Heart right ventricle (tissue), 16 donors: ENCODE data around the gene KNDC1. TPM values are rescaled to one million over a fixed set of nuclear protein-coding genes. Genes with fewer than 3 reads are reported as not detected.

ENCODE experiments used
- ATAC-seq, 8 donors: fragments of 200-7000 bp; cut with Tn5 transposase; one replicate each; pipeline ENCODE4 v1.9.1; 2020; ENCODE audit warnings: mild to moderate bottlenecking in 8 of 8, moderate library complexity in 8 of 8, moderate number of reproducible peaks in 1 of 8
- DNase-seq, 2 donors: peaks; one replicate each; pipeline ENCODE4 v3.0.0-alpha.2; 2020
- H3K27ac ChIP-seq, 10 donors: fragments of 200-600 bp; sonication (generic) in 2 of 10; one replicate each; pipeline versions ENCODE4 v1.5.0 to v1.8.0; 2020 to 2022; ENCODE audit warnings: mild to moderate bottlenecking in 3 of 10
- H3K27me3 ChIP-seq, 7 donors: fragments of 200-600 bp; one replicate each; pipeline ENCODE4 v1.8.0; 2021 to 2022; ENCODE audit warnings: mild to moderate bottlenecking in 2 of 7
- H3K36me3 ChIP-seq, 9 donors: fragments of 200-600 bp; sonication (generic) in 1 of 9; one replicate each; pipeline versions ENCODE4 v1.5.0 to v1.8.0; 2020 to 2022; ENCODE audit warnings: mild to moderate bottlenecking in 2 of 9
- H3K4me1 ChIP-seq, 9 donors: fragments of 200-600 bp; sonication (generic) in 1 of 9; one replicate each; pipeline versions ENCODE4 v1.5.0 to v1.8.0; 2020 to 2022; ENCODE audit warnings: mild to moderate bottlenecking in 4 of 9
- H3K4me3 ChIP-seq, 10 donors: fragments of 200-600 bp; sonication (generic) in 2 of 10; one replicate each; pipeline versions ENCODE4 v1.5.0 to v1.8.0; 2020 to 2022; ENCODE audit warnings: mild to moderate bottlenecking in 7 of 10, moderate library complexity in 2 of 10
- H3K9me3 ChIP-seq, 11 donors: fragments of 200-600 bp in 10 of 11; sonication (generic) in 2 of 11; one replicate each; pipeline versions ENCODE4 v1.5.0 to v1.8.0; 2013 to 2022; ENCODE audit warnings: mild to moderate bottlenecking in 2 of 11, control low read depth in 1 of 11, moderate library complexity in 1 of 11
- CTCF ChIP-seq, 9 donors: fragments of 200-600 bp; sonication (generic) in 2 of 9; IDR thresholded peaks; one replicate each; pipeline versions ENCODE4 v1.5.0 to v1.8.0; 2021 to 2022; ENCODE audit warnings: antibody characterized with exemption in 9 of 9, mild to moderate bottlenecking in 5 of 9, moderate library complexity in 1 of 9
- WGBS, 2 donors: extraction: QIAGEN DNeasy Blood & Tissue Kit; methylation state at CpG; one replicate each; pipeline ENCODE4 v1.1.7; 2013; ENCODE audit warnings: inconsistent platforms in 1 of 2; 5-methylcytosine and 5-hydroxymethylcytosine counted together
- intact Hi-C, 10 donors: fragments of 100-400 bp; cut with DNase I; formaldehyde crosslinking; loops; one replicate each; pipeline versions ENCODE4 v1.11.1 to v1.14.2; 2022
- polyA plus RNA-seq, 2 donors: library from polyadenylated mRNA; stranded (reverse); fragments of 200-250 nt; gene quantifications; one replicate each; pipeline ENCODE4 v1.2.3, GENCODE V29; 2013
- total RNA-seq, 10 donors: library from RNA; stranded (reverse); fragmentation: NEBNext Ultra II Directional in 3 of 10; extraction: Animal tissue kit (Norgen Biotek cat#: 25700) in 3 of 10; gene quantifications; one replicate each; pipeline versions ENCODE4 v1.2.1 to v1.2.4, GENCODE V29; 2021 to 2023
- donor health status: Arrhythmogenic right ventricular cardiomyopathy.
- donor health status: ischemic (EF 13 %, LVEDD 7.1; RV severe dilation, severe dysfunction).
- donor health status: healthy with polysubstance abuse.
- donor health status: DM: no; HTN: yes; CAD: no.
- donor health status: DM: no; HTN: no; CAD: no.
- donor health status: ischemic (EF 25% LVEDD 6.9; RV normal size, moderate dysfunction).
- donor health status: ischemic (EF 25% LVEDD 5.7; RV mildly dilated, moderate dysfunction).
- donor health status: healthy.
- donor health status: DM: yes; HTN: yes; CAD: no.
- donor health status: Ischemic cardiomyopathy.
- donor health status: ischemic (EF 35%, LVEDD 5.7; RV mildly dilated, moderate dysfunction).
- donor health status: nonischemic (EF 11% LVEDD 7.7; RV severe dilation, severe dysfunction).
- donor health status: DM: yes; HTN: yes; CAD: no.
- donor health status: PGD.
- donor health status: ischemic (EF 29% LVEDD 5.4; RV normal size, mild dysfunction).
- donor health status: nonischemic (EF 23%, LVEDD 6.1; RV moderate dilation, normal function).

The KNDC1 gene
- total and polyA plus RNA-seq, 12 donors: 0.04 to 0.88 (median 0.14) TPM; not detected in 3

- H3K27me3 ChIP-seq: peaks cover 0 to 13% (median 0%) of the 10 kb centered on the region in 7 donors
- H3K9me3 ChIP-seq: peaks cover 0 to 19% (median 8%) of the 10 kb centered on the region in 11 donors
- H3K36me3 ChIP-seq: no peaks in the 10 kb centered on the region
- intact Hi-C loops: no loop called here
- H3K4me3 ChIP-seq: no peak overlapping the region
- no peak for DNase-seq
- H3K4me1 ChIP-seq: peaks cover 0 to 6% (median 0%) of the 10 kb centered on the region in 9 donors
- TF ChIP-seq CTCF (IDR thresholded peaks at IDR 0.05): no peak
- WGBS, 2 donors: 58 to 65% methylated on average over 17 of the region's 17 CpGs
- ATAC-seq: no peak
- no peak overlapping the region for H3K27ac ChIP-seq
Measured at GRCh38 chr10:133115976-133116375, 44.0 kb upstream of the KNDC1 start.

- intact Hi-C loops: no loop called here
Measured at GRCh38 chr10:133116455-133116854, 43.6 kb upstream of the KNDC1 start.

GRCh38 chr10:133117036-133117687 is 42.9 kb upstream of the KNDC1 start:
- peaks cover 0 to 6% (median 0%) of the 10 kb centered on the region in 9 donors for H3K4me1 ChIP-seq
- peak overlapping the region in 7 of 10 donors; percentile 41 to 79 (median 49) for H3K27ac ChIP-seq
- intact Hi-C loops: no loop called here
- H3K36me3 ChIP-seq: no peaks in the 10 kb centered on the region
- no peak for DNase-seq
- peaks cover 0 to 19% (median 8%) of the 10 kb centered on the region in 11 donors for H3K9me3 ChIP-seq
- WGBS, 2 donors: 85 to 95% methylated on average over 21 of the region's 21 CpGs
- ATAC-seq: peak in 1 of 8 donors; percentile 14
- H3K4me3 ChIP-seq: no peak overlapping the region
- peaks cover 0 to 13% (median 0%) of the 10 kb centered on the region in 7 donors for H3K27me3 ChIP-seq
- TF ChIP-seq CTCF (IDR thresholded peaks at IDR 0.05): no peak

More at GRCh38 chr10:133116455-133116854, 43.6 kb upstream of the KNDC1 start:
- Histone ChIP-seq H3K27me3 (peaks cover 0 to 13% (median 0%) of the 10 kb centered on the region in 7 donors), H3K27ac (no peak overlapping the region), H3K36me3 (no peaks in the 10 kb centered on the region), H3K4me1 (peaks cover 0 to 6% (median 0%) of the 10 kb centered on the region in 9 donors), H3K4me3 (no peak overlapping the region), H3K9me3 (peaks cover 0 to 19% (median 8%) of the 10 kb centered on the region in 11 donors)
- no peak for TF ChIP-seq CTCF (IDR thresholded peaks at IDR 0.05)
- no peak for ATAC-seq
- no peak for DNase-seq
- 71 to 78% methylated on average over 13 to 14 of the region's 14 CpGs for WGBS, 2 donors

GRCh38 chr10:133117688-133118071 is 42.3 kb upstream of the KNDC1 start:
- Histone ChIP-seq H3K4me3 (no peak overlapping the region), H3K4me1 (peaks cover 0 to 6% (median 0%) of the 10 kb centered on the region in 9 donors), H3K9me3 (peaks cover 0 to 19% (median 8%) of the 10 kb centered on the region in 11 donors), H3K36me3 (no peaks in the 10 kb centered on the region), H3K27ac (peak overlapping the region in 5 of 10 donors; percentile 41 to 79 (median 78)), H3K27me3 (peaks cover 0 to 13% (median 0%) of the 10 kb centered on the region in 7 donors)
- intact Hi-C loops: no loop called here
- 63 to 69% methylated on average over 8 of the region's 8 CpGs for WGBS, 2 donors
- DNase-seq (peak; percentile 34 to 71), ATAC-seq (peak; percentile 69 to 90 (median 87))
- TF ChIP-seq CTCF (IDR thresholded peaks at IDR 0.05): no peak
